GM19438 (cell line): Measurements from ENCODE around the gene LIPK.
"Not testable (repeated sequence)": the region's sequence is repeated elsewhere in the genome, so short reads cannot be mapped to it uniquely, and the experiment has no call there.

Experiments used
- ATAC-seq: cut with Tn5 transposase; IDR thresholded peaks from one replicate; pipeline ENCODE4 v1.9.1; 2021; ENCODE audit warnings: low read depth; ENCODE audit not compliant: unreplicated experiment

Gene LIPK, protein sequence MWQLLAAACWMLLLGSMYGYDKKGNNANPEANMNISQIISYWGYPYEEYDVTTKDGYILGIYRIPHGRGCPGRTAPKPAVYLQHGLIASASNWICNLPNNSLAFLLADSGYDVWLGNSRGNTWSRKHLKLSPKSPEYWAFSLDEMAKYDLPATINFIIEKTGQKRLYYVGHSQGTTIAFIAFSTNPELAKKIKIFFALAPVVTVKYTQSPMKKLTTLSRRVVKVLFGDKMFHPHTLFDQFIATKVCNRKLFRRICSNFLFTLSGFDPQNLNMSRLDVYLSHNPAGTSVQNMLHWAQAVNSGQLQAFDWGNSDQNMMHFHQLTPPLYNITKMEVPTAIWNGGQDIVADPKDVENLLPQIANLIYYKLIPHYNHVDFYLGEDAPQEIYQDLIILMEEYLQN

DNA sequence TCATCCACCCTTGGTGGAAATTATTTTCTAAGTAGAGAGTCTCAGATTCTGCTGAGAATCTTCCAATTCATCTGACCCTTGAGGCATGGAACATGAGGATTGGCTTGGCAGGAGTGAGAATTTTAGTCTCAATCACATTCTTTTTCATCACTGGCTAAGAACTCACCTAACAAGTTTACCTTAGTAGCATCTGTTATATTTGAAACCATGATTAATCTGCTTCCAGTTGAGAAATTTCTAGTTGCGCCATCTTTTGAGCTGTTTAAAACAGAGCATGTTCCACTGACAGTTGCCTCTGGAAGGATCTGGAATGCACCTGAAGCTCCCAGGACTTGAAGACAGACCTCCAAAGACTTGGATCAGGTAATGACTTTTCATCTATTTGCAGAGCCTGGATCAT, at the start of gene LIPK:
Gene LIPK, plus strand, starts transcription at position 292 of the 400 bp plus-strand sequence. CDS start 18,295 bp downstream, outside the sequence.
- ATAC-seq = no peak

DNA sequence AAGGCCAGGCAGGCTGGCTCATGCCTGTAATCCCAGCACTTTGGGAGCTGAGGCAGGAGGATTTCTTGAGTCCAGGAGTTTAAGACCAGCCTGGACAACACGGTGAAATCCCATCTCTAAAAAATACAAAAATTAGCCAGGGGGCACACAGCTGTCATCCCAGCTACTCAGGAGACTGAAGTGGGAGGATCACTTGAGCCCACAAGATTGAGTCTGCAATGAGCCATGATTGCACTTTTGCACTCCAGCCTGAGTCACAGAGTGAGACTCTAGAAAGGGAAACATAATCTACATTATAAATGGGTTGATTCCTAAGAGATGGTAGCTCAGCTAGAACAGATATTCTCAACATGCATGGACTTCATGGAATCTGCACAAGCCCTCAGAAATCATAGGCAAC, 48.1 kb upstream of the LIPK start:
- ATAC-seq = no peak

DNA sequence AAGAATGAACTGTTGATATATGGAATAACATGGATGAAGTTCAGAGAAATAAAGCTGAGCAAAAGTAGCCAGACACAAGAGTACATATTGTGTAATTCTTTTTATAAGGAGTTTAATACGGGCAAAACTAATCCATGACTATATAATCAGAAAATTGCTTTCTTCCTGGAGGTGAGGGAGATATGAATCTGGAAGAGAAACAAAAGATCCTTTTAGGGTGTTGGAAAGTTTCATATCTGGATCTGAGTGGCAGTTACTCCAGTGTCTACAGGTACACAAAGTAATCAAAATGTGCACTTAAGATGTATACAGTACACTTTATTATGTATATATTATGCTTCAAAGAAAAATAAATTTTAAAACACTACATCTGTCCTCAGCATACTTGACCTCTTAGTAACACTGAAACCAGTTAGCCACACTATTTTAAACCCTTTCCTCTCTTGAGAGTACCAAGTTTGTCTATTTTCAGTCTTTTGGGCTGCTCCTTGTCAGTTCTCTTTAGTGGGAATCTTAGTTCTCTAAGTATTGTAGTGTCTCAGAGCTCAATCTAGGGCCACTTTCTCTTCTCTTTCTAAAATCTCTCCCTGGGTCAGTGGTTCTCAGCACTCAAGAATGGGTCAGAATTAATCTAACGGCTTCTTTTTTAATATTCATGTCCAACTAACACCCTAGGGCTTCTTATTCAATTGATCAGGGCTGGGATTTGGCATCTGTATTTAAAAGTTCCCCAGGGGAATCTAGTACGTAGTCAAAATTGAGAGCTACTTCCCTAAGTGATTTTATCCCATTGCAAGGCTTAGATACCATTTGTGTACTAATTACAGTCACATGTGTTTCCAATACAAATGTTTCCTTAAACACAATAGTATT, 46.1 kb upstream of the LIPK start:
- ATAC-seq = no peak

- ATAC-seq = no peak
Measured at GRCh38 chr10:88660598-88660884, 45.5 kb upstream of the LIPK start.

GRCh38 chr10:88661018-88661417, 45.0 kb upstream of the LIPK start:
- ATAC-seq = no peak

- ATAC-seq = no peak
Measured at GRCh38 chr10:88661577-88661976, 44.5 kb upstream of the LIPK start.

DNA sequence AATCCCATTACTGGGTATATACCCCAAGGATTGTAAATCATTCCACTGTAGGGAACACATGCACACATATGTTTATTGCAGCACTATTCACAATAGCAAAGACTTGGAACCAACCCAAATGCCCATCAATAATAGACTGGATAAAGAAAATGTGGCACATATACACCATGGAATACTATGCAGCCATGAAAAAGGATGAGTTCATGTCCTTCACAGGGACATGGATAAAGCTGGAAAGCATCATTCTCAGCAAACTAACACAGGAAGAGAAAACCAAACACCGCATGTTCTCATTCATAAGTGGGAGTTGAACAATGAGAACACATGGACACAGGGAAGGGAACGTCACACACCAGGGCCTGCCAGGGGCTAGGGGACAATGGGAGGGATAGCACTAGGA, 42.9 kb upstream of the LIPK start:
- ATAC-seq = not testable (repeated sequence)

GRCh38 chr10:88664142-88664541, 41.9 kb upstream of the LIPK start, which contains the start of gene LIPF:
Gene LIPF, plus strand, starts transcription at chr10:88664442. Its CDS starts 2,856 bp downstream, at chr10:88667298.
- no peak for ATAC-seq

DNA sequence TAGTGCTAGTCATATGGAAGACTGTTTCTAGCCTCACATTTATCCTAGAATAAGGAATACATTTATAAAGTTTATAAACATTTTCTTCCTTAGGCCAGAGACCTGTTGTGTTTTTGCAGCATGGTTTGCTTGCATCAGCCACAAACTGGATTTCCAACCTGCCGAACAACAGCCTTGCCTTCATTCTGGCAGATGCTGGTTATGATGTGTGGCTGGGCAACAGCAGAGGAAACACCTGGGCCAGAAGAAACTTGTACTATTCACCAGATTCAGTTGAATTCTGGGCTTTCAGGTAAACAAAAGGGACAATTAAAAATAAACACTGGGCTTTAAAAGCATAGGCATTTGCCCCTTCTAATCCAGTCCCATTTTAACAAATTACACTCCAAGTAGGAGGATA, 37.6 kb upstream of the LIPK start:
- no peak for ATAC-seq

DNA sequence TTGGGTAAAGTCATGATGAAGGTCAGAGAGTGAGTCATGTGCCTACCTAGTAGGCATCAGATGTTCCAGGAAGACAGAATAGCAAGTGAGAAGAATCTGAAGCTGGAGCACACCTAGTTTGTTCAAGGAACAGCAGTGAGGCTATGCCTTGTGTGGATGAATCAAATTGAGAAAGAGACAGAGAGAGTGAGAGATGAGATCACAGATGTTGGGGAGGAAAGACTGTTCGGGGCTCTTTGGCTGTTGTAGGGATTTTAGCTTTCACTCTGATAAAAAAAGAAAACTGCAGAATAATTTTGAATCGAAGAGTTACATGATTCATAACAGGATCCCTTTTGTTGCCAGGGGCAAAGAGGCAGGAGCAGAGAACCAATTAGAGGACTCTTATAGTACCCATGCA, 35.6 kb upstream of the LIPK start:
- no peak for ATAC-seq

DNA sequence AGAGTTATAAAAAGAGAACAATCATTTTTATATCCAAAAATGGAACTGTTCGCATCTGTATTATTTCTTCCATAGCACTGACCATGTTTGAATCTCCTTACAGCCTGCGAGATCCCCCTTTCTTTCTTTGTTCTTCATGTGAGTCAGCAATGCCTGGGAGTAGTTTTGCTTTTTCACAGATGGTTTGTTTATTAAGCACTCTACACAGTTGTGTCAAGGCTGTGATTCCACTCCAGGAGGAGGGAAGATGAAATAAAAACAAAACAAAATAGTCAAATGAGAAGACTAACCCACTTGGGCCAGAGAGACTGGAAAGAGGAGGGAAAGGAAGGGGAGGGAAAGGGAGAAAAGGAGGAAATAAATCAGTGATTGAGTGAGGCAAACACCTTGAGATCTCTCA, 34.0 kb upstream of the LIPK start:
- no peak for ATAC-seq

- no peak for ATAC-seq
Measured at GRCh38 chr10:88676283-88677060, 29.6 kb upstream of the LIPK start.

DNA sequence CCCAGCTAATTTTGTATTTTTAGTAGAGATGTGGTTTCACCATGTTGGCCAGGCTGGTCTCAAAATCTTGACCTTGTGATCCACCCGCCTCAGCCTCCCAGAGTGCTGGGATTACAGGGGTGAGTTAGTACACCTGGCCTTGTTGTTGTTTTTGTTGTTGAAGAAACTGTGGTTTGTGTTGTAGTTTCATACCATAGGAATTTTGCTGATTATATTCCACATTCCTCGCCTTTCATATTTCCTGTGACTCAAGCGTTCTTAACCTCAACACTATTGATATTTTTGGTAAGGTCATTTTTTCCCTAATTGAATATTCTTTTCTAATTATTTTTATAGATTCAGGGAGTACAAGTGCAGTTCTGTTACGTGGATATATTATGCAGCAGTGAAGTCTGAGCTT, 25.1 kb upstream of the LIPK start:
- no peak for ATAC-seq

DNA sequence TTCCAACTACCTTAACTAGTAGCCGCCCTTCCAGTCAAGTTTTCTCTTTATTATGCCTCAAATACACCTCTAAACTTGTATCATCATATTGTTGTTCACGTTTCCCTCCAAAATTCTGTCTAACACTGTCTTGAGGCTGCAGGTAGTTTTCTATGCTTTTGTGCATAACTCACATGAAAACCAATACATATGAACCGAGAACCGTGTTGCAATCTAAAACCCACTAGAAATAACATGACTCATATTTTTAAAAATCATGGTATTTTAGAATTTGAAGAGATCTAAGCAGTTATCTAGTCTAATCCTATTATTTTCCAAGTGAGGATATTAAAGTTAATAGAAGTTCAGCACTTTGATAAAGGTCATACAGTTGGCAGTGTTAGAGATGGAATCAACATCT, 23.6 kb upstream of the LIPK start:
- no peak for ATAC-seq

DNA sequence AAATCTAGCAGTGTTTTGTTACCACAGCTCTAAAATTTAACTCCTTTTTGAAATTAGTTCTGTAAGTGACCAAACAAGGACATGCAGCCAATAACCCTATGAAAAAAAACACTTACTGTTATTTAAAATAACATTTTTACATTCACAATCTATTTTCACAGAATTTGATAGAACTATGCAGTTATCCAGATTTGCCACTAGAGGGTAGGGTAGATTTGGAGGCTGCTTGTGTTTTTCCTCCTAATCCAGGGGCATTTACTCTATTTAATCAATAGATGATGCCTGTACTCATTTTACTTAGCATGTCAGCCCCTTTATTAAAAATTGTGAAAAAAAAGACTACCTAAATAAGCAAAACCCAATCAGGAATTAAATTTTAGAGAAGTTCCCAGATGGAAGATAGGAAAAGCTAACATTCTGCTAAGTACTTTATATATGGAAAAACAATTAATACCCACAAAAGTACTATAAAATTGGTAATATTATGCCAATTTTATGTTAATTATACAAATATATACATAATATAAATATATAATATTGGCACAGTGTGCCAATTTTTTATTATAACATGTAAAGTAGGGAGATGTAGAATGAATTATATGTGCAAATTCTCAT, 18.1 kb upstream of the LIPK start:
- no peak for ATAC-seq

GRCh38 chr10:88689366-88689765, 16.7 kb upstream of the LIPK start:
- no peak for ATAC-seq

GRCh38 chr10:88693392-88694020, 12.5 kb upstream of the LIPK start:
- no peak for ATAC-seq

DNA sequence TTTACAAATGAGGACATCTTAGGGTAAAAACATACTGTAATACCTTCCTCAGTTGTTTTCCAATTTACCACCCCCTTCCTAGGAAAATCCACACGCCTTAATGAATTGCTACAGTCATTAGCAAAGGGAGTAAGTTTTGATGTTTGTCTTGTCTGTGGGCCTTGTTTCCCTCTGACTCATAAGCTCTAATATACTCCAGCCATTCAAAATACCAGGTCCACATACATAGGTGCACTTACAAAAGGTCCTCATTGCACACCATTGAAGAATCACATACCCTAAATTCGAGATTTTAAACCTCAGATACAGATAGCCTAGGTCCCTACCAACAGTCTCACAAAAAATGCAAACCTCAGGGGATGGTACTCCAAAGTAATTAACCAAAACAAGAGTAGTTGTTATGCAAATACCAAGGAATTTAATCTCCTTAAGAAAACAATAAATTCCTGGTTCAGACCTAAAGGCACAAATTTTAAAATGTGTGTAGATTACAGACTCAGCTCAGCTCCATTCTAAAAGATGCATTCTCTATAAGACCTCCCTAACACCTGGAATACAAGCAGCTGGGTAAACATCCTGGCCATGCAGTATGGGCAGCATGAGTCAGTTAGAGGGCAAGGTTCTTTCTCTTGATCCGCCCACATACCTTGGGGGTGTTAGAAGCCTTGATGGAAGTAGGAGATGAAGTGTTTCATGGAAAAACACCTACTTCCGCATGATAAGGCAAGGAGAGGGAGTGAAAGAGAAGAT, 3.0 kb upstream of the LIPK start:
- ATAC-seq = no peak

- ATAC-seq = no peak
Measured at GRCh38 chr10:88707429-88708155, 1.5 kb downstream of the LIPK start.
